HG02852 (cell line): ENCODE results near the gene MIS18A.

Experiments
- ATAC-seq: cut with Tn5 transposase; IDR thresholded peaks from one replicate; pipeline ENCODE4 v1.9.1; 2021; ENCODE audit warnings: mild to moderate bottlenecking, moderate library complexity; ENCODE audit not compliant: unreplicated experiment

Gene MIS18A

GRCh38 chr21:32256873-32257620 lies 21.8 kb downstream of the MIS18A start:
- ATAC-seq = no peak

GRCh38 chr21:32256251-32256650 lies 22.6 kb downstream of the MIS18A start:
- no peak for ATAC-seq

- ATAC-seq = no peak
These were observed 25.6 kb downstream of the MIS18A start for GRCh38 chr21:32253215-32253641.

GRCh38 chr21:32252136-32252535 lies 26.7 kb downstream of the MIS18A start:
- ATAC-seq = no peak

- no peak for ATAC-seq
These were observed 29.2 kb downstream of the MIS18A start for GRCh38 chr21:32249511-32250280.

- no peak for ATAC-seq
These were observed 30.0 kb downstream of the MIS18A start for GRCh38 chr21:32248571-32249461.

- ATAC-seq = no peak
These were observed 32.2 kb downstream of the MIS18A start for GRCh38 chr21:32246571-32247140.

GRCh38 chr21:32245971-32246370 lies 32.9 kb downstream of the MIS18A start:
- no peak for ATAC-seq

- ATAC-seq = no peak
These were observed 37.8 kb downstream of the MIS18A start for GRCh38 chr21:32240851-32241687.

- no peak for ATAC-seq
These were observed 39.3 kb downstream of the MIS18A start for GRCh38 chr21:32239551-32239950.

- ATAC-seq = no peak
These were observed 40.8 kb downstream of the MIS18A start for GRCh38 chr21:32238063-32238462.

GRCh38 chr21:32237021-32237420 lies 41.8 kb downstream of the MIS18A start:
- no peak for ATAC-seq

GRCh38 chr21:32233722-32234301 lies 45.0 kb downstream of the MIS18A start:
- ATAC-seq = no peak

GRCh38 chr21:32233055-32233546 lies 45.7 kb downstream of the MIS18A start:
- ATAC-seq = no peak

GRCh38 chr21:32226444-32226843 lies 52.4 kb downstream of the MIS18A start:
- ATAC-seq = no peak
